Sciatic nerve (tissue), 2 donors: ENCODE data around the gene IDUA. TPM values are rescaled to one million over a fixed set of nuclear protein-coding genes. Genes with fewer than 3 reads are reported as not detected.
"Not testable (repeated sequence)": the region's sequence is repeated elsewhere in the genome, so short reads cannot be mapped to it uniquely, and the experiment has no call there.

Experiments used
- ATAC-seq: fragments of 200-7000 bp; cut with Tn5 transposase; one replicate; pipeline ENCODE4 v1.9.1; 2020; ENCODE audit warnings: mild to moderate bottlenecking, moderate library complexity
- DNase-seq: peaks from one replicate; pipeline ENCODE4 v3.0.0-alpha.2; 2020; ENCODE audit warnings: low spot score
- intact Hi-C: fragments of 100-400 bp; cut with DNase I; formaldehyde crosslinking; loops from one replicate; pipeline ENCODE4 v1.14.2; 2022
- total RNA-seq: library from RNA; stranded (reverse); fragmentation: NEBNext Ultra II Directional; extraction: Animal tissue kit (Norgen Biotek cat#: 25700); gene quantifications from one replicate; pipeline ENCODE4 v1.2.1, GENCODE V29; 2021
- donor health status: DM: no; HTN: no; CAD: no.
- donor health status: DM: no; HTN: no; CAD: no.

The IDUA gene
- total RNA-seq, 1 donor from 2014 or later, result 36.7 TPM

- ATAC-seq (no peak), DNase-seq (no peak)
Observed at GRCh38 chr4:965048-965765, 21.6 kb upstream of the IDUA start.

DNA sequence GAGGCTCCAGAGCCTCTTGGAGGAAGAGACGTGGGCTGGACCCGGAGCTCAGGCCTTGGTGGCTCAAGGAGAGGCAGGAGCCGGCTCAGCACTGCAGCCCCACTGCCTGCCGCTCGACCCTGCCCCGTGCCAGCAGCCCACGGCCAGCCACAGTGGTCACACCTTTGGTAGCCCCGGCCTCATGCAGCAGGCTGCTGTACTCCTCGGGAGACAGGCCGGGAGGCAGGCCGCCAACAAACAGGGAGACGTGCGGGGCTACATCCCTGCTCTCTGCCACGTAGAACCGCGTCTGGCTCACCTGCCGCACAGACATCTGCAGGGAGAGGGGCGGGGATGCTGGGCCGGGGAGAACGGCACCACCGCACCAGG lies 21.1 kb upstream of the IDUA start:
- no peak for DNase-seq
- intact Hi-C loops, result no loop called here
- ATAC-seq, result no peak

More at GRCh38 chr4:965048-965765, 21.6 kb upstream of the IDUA start:
- intact Hi-C loops, result no loop called here

DNA sequence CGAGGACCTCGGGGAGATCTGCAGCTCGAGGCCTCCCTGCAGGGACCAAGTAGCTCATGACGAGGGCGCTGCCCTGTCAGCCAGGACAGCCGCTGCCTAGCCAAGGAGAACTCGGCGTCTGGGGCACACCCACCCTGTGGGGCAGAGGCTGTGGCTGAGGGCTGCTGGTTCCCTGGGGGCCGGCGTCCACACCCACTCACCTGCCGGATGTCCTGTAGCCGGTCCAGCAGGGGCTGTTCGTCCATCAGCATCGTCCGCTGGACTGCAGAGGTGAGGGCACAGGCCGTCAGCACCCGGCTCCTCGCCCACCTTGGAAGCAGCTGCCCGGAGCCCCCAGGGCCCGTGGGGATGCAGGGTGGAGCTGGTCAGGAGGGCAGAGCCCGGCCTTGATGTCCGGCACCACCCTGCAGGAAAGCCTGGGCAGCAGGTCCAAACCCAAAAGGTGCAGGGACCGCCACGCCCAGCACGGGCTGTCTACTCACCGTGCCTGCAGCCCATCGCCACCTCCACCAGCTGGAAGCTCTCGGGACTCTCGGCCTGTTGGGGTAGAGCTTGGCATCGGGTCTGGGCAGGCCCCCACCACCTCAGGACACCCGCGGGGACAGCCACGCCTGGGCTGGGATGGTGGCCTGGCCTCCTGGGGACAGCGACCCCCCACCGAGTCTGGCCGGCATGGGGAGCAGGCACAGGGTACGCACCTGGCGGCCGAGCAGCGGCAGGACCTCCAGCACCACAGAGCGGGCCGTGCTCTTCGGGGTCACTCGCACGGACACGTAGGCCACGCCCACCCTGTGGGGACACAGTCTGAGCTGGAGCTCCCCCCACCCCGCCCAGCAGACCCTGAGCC lies 20.4 kb upstream of the IDUA start:
- no peak for ATAC-seq
- intact Hi-C loops, result no loop called here
- no peak for DNase-seq

- ATAC-seq (no peak), DNase-seq (no peak)
Observed at GRCh38 chr4:967113-968104, 19.4 kb upstream of the IDUA start.

DNA sequence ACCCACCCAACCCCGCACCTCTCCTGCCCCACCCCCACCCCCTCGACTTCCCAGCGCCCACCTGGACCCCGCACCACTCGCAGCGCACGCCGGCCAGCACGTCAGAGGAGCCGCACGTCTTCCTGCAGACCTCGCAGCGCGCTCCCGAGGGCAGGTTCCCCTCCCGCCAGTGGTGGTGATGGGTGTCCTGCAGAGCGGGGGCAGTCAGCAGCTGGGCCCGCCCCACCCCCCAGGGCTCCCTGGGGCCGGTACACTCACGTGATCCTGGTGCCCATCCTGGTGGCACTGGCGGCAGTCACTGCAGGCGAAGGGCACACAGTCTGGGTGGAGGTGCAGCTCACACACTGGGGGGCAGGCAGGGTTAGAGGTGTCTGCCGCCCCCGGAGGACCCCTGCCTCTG lies 18.6 kb upstream of the IDUA start:
- intact Hi-C loops, result loop anchor here (2.0 kb wide), 1 partner anchor 37 kb away; no protein-coding TSS in a partner anchor

More at GRCh38 chr4:967113-968104, 19.4 kb upstream of the IDUA start:
- intact Hi-C loops, result loop anchor here (2.0 kb wide), 1 partner anchor 37 kb away; no protein-coding TSS in a partner anchor

DNA sequence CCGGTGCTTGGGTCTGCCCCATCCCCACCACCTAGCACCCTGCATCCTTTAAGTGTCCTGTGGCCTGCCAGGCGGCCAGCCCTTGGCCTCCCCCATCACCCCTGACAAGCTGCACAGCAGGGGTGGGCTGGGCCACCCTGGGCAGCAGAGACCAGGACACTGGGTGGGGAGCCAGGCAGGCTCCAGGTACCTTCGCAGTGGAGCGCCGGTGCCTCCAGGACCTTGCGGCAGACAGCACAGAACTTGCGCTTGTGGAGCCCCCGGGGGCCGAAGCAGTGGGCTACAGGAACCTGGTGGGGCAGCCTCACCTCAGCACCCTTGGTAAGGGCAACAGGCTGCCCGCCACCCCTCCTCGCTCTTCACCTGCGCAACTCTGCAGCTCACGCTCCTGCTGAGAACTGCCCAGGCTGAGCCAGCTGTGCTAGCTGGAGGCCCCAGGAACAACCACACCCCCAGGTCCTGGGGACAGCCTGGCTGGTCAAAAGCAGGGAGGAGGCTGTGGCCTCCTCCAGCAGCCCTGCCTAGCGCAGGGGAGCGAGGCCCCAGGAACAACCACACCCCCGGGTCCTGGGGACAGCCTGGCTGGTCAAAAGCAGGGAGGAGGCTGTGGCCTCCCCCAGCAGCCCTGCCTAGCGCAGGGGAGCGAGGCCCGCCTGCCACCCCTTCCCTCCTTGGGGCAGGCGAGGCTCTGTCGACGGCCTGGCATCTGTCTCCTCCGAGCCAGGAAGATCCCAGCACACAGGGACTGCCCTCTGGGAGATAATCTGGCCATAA lies 18.0 kb upstream of the IDUA start:
- no peak for ATAC-seq

More for the DNA sequence above, 18.6 kb upstream of the IDUA start:
- ATAC-seq (no peak), DNase-seq (no peak)

DNA sequence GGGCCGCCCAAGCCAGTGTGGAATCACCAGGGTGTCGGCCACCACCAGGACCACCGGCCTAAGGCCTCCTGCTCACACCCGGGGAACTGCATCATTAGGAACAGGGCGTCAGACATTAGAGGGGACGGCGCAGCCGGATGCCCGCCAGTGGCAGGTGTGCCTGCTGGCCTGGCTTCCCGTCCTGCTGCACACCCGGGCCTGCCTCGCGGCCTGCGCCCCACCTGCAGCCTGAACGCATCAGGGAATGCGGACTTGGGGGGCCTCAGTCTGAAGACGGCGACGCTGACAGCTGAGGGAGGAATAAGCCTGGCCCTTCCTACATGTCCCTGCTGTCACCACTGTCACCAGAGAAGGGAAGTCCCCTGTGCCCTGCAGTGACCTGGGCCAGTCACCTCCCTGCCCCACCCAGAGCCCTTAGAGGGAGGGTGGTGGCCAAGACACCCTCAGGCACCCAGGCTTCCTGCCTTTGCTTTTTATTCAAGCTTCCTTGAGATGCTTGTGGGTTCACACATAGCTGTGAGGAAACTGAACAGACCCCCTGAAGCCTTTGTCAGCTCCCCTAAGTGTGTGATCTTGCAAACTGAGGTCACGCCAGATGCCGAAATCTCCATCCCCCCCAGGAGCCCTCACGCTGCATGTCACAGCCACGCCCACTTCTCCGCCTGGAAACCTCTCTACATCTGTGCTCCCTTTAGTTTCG lies 16.6 kb upstream of the IDUA start:
- DNase-seq (no peak), ATAC-seq (no peak)
- intact Hi-C loops, result no loop called here

More for the DNA sequence above, 18.0 kb upstream of the IDUA start:
- DNase-seq, result no peak
- intact Hi-C loops, result loop anchor here (2.0 kb wide), 1 partner anchor 38 kb away; no protein-coding TSS in a partner anchor

- intact Hi-C loops, result no loop called here
- DNase-seq (no peak), ATAC-seq (no peak)
Observed at GRCh38 chr4:970854-971520, 15.9 kb upstream of the IDUA start.

DNA sequence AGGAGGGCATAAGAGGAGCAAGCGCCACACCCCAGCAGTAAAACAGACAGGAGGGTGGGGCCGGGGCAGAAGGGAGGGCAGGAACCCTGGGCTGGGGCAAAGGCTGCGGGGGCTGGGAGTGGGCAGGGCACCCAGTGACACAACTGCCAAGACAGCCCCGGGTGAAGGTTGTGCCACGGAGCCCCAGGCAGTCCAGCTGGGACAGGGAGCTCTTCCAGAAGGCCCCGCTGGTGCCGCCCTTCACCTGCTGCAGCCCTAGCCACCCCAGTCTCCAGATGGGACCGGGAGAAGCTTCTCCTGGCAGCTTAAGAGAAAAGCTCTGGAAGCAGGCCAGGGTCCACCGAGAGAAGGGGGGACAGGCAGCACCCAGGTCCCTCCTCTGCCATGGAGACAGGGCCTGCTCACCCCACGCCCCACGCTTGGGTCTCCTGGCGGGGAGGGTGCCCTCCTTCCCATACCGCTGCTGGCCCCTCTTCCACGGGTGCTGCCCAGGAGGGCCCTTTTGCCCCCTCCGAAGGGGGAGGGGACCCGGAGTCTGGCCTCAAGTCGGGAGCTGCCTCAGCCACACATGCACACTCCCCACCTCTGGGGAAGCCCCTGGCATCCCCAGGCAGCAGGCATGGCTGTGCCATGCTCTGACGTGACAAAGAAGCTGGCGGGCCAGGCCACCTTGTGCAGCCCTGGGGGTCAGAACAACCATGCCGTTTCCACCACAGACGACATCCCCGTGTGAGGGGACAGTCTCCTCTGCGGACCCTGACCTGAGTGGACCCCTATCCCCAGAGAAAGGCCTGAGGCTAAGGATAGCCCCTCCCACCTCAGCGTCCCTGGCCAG lies 15.0 kb upstream of the IDUA start:
- DNase-seq (no peak), ATAC-seq (no peak)
- intact Hi-C loops, result no loop called here

- DNase-seq (no peak), ATAC-seq (peak; percentile 7)
- intact Hi-C loops, result no loop called here
Observed at GRCh38 chr4:972651-973424, 14.0 kb upstream of the IDUA start.

DNA sequence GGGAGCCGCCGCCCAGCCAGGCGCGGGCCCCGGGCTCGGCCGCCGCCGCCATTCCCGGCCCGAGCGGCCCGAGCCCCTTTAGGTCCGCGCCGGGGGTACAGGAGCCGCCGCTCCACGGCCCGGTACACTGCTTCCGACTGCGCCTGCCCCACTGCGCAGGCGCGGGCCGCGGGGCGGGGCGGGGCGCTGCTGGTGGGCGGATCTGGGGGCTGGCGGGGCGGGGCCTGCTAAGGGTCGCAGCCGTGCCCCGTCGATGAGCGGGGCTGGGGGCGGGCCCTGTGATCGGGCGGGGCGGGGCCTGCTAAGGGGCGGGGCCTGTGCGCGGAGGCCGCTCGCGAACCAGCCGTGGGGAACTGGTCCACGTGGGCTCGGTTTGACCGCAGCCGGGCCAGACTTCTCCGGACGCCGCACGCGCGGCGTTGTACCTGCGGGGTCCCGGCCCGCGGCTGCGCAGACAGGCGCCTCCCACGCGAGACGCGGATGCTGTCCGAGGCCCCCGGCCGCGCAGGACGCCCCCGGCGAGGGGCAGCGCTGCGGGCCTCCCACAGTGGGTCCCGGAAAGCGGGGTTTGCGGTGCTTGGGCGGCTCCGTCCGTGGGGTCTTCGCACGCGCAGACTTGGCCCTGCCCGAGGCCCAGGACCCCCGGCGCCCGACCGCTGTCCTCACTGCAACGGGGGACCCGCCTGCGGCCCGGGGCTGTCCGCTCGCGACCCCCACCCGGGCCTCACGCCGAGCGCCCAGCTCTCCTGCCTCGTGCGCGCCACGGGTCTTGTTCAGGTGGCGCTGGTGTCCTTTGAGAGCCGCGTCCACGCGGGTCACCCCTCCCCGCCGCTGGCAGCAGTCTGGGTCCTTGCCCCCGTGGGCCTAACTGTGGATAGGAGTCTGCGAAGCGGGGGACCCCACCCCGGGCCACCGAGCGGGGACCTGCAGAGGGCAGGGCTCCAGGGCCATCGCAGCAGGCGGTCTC lies 13.1 kb upstream of the IDUA start, which contains the start of gene DGKQ:
DGKQ (minus strand) TSS at position 139 of the 967 bp plus-strand sequence; CDS start at position 52, 87 bp downstream.
- DNase-seq (peak; percentile 93), ATAC-seq (peak; percentile 98)
- intact Hi-C loops, result no loop called here

DNA sequence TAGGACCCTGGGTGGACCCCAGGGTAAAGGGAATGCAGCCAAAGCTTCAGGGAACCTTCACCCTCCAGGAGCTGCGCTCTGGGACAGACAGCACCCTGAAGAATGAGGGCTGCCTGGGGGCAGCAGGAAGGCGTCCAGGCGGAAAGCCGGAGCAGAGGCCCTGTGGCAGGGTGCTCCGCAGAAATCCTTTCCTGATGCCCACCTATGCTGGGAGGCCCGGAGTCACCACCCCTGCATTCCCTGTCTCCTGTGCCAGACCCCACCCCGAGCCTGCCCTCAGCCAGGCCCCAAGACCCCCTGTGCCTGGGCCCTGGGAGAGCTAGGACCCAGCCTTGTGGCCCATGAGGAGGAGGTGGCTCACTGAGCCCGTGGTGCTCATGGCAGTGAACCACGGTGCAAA lies 12.2 kb upstream of the IDUA start:
- ATAC-seq (no peak), DNase-seq (no peak)
- intact Hi-C loops, result no loop called here

GRCh38 chr4:976016-976415 lies 10.8 kb upstream of the IDUA start:
- ATAC-seq, DNase-seq, intact Hi-C loops: not testable (repeated sequence)

- intact Hi-C loops, result no loop called here
- DNase-seq (no peak), ATAC-seq (no peak)
Observed at GRCh38 chr4:978957-979701, 7.7 kb upstream of the IDUA start.
